Measurements from ENCODE around the gene GGA2.

Gene GGA2

GRCh38 chr16:23506606-23506994 lies 3.7 kb downstream of the GGA2 start:
- Histone ChIP-seq H3K36me3 (ENCODE audit: control insufficient read depth, insufficient read depth, low read length) (no peaks in the 10 kb centered on the region), H3K4me1 (ENCODE audit: control insufficient read depth, insufficient read depth, low read length) (peaks cover 2% of the 10 kb centered on the region), H3K27ac (ENCODE audit: low read depth, low read length) (no peak overlapping the region), H3K9ac (ENCODE audit: low read length) (no peak overlapping the region), H3K27me3 (ENCODE audit: control insufficient read depth, insufficient read depth, low read length) (no peaks in the 10 kb centered on the region), H3K4me3 (ENCODE audit: low read length) (no peak overlapping the region)

- H3K27me3 ChIP-seq (ENCODE audit: control insufficient read depth, insufficient read depth, low read length) = no peaks in the 10 kb centered on the region
- H3K36me3 ChIP-seq (ENCODE audit: control insufficient read depth, insufficient read depth, low read length) = no peaks in the 10 kb centered on the region
- H3K9ac ChIP-seq (ENCODE audit: low read length) = no peak overlapping the region
- no peak overlapping the region for H3K4me3 ChIP-seq (ENCODE audit: low read length)
- H3K4me1 ChIP-seq (ENCODE audit: control insufficient read depth, insufficient read depth, low read length) = peaks cover 2% of the 10 kb centered on the region
- no peak overlapping the region for H3K27ac ChIP-seq (ENCODE audit: low read depth, low read length)
These were observed 4.4 kb downstream of the GGA2 start for GRCh38 chr16:23505671-23506605.

GRCh38 chr16:23505180-23505665 lies 5.1 kb downstream of the GGA2 start:
- H3K27ac ChIP-seq (ENCODE audit: low read depth, low read length) = no peak overlapping the region
- H3K4me1 ChIP-seq (ENCODE audit: control insufficient read depth, insufficient read depth, low read length) = peaks cover 2% of the 10 kb centered on the region
- no peak overlapping the region for H3K4me3 ChIP-seq (ENCODE audit: low read length)
- no peak overlapping the region for H3K9ac ChIP-seq (ENCODE audit: low read length)
- no peaks in the 10 kb centered on the region for H3K36me3 ChIP-seq (ENCODE audit: control insufficient read depth, insufficient read depth, low read length)
- no peaks in the 10 kb centered on the region for H3K27me3 ChIP-seq (ENCODE audit: control insufficient read depth, insufficient read depth, low read length)

GRCh38 chr16:23504453-23505179 lies 5.7 kb downstream of the GGA2 start:
- Histone ChIP-seq H3K4me1 (ENCODE audit: control insufficient read depth, insufficient read depth, low read length) (peaks cover 2% of the 10 kb centered on the region), H3K36me3 (ENCODE audit: control insufficient read depth, insufficient read depth, low read length) (no peaks in the 10 kb centered on the region), H3K4me3 (ENCODE audit: low read length) (no peak overlapping the region), H3K9ac (ENCODE audit: low read length) (no peak overlapping the region), H3K27me3 (ENCODE audit: control insufficient read depth, insufficient read depth, low read length) (no peaks in the 10 kb centered on the region), H3K27ac (ENCODE audit: low read depth, low read length) (no peak overlapping the region)

- H3K27me3 ChIP-seq (ENCODE audit: control insufficient read depth, insufficient read depth, low read length) = no peaks in the 10 kb centered on the region
- H3K27ac ChIP-seq (ENCODE audit: low read depth, low read length) = no peak overlapping the region
- H3K4me3 ChIP-seq (ENCODE audit: low read length) = no peak overlapping the region
- H3K4me1 ChIP-seq (ENCODE audit: control insufficient read depth, insufficient read depth, low read length) = peaks cover 2% of the 10 kb centered on the region
- no peaks in the 10 kb centered on the region for H3K36me3 ChIP-seq (ENCODE audit: control insufficient read depth, insufficient read depth, low read length)
- H3K9ac ChIP-seq (ENCODE audit: low read length) = no peak overlapping the region
These were observed 6.2 kb downstream of the GGA2 start for GRCh38 chr16:23504076-23504452.

- peaks cover 2% of the 10 kb centered on the region for H3K4me1 ChIP-seq (ENCODE audit: control insufficient read depth, insufficient read depth, low read length)
These were observed 7.8 kb downstream of the GGA2 start for GRCh38 chr16:23502466-23502865.

GRCh38 chr16:23501291-23501690 lies 9.0 kb downstream of the GGA2 start:
- H3K9ac ChIP-seq (ENCODE audit: low read length) = no peak overlapping the region
- no peak overlapping the region for H3K27ac ChIP-seq (ENCODE audit: low read depth, low read length)

More at GRCh38 chr16:23502466-23502865, 7.8 kb downstream of the GGA2 start:
- H3K27me3 ChIP-seq (ENCODE audit: control insufficient read depth, insufficient read depth, low read length) = no peaks in the 10 kb centered on the region
- H3K27ac ChIP-seq (ENCODE audit: low read depth, low read length) = no peak overlapping the region
- H3K4me3 ChIP-seq (ENCODE audit: low read length) = no peak overlapping the region
- no peaks in the 10 kb centered on the region for H3K36me3 ChIP-seq (ENCODE audit: control insufficient read depth, insufficient read depth, low read length)
- H3K9ac ChIP-seq (ENCODE audit: low read length) = no peak overlapping the region

GRCh38 chr16:23500862-23501225 lies 9.4 kb downstream of the GGA2 start:
- no peaks in the 10 kb centered on the region for H3K36me3 ChIP-seq (ENCODE audit: control insufficient read depth, insufficient read depth, low read length)
- no peaks in the 10 kb centered on the region for H3K27me3 ChIP-seq (ENCODE audit: control insufficient read depth, insufficient read depth, low read length)
- H3K4me1 ChIP-seq (ENCODE audit: control insufficient read depth, insufficient read depth, low read length) = peaks cover 2% of the 10 kb centered on the region
- H3K4me3 ChIP-seq (ENCODE audit: low read length) = no peak overlapping the region
- no peak overlapping the region for H3K27ac ChIP-seq (ENCODE audit: low read depth, low read length)
- no peak overlapping the region for H3K9ac ChIP-seq (ENCODE audit: low read length)

More at GRCh38 chr16:23501291-23501690, 9.0 kb downstream of the GGA2 start:
- H3K36me3 ChIP-seq (ENCODE audit: control insufficient read depth, insufficient read depth, low read length) = no peaks in the 10 kb centered on the region
- H3K4me3 ChIP-seq (ENCODE audit: low read length) = no peak overlapping the region
- peaks cover 2% of the 10 kb centered on the region for H3K4me1 ChIP-seq (ENCODE audit: control insufficient read depth, insufficient read depth, low read length)
- H3K27me3 ChIP-seq (ENCODE audit: control insufficient read depth, insufficient read depth, low read length) = no peaks in the 10 kb centered on the region

- Histone ChIP-seq H3K4me1 (ENCODE audit: control insufficient read depth, insufficient read depth, low read length) (peaks cover 2% of the 10 kb centered on the region), H3K4me3 (ENCODE audit: low read length) (no peak overlapping the region), H3K27me3 (ENCODE audit: control insufficient read depth, insufficient read depth, low read length) (no peaks in the 10 kb centered on the region), H3K36me3 (ENCODE audit: control insufficient read depth, insufficient read depth, low read length) (no peaks in the 10 kb centered on the region), H3K27ac (ENCODE audit: low read depth, low read length) (no peak overlapping the region), H3K9ac (ENCODE audit: low read length) (no peak overlapping the region)
These were observed 10.0 kb downstream of the GGA2 start for GRCh38 chr16:23500212-23500861.

GRCh38 chr16:23499801-23500200 lies 10.5 kb downstream of the GGA2 start:
- H3K4me1 ChIP-seq (ENCODE audit: control insufficient read depth, insufficient read depth, low read length) = peaks cover 2% of the 10 kb centered on the region
- no peaks in the 10 kb centered on the region for H3K27me3 ChIP-seq (ENCODE audit: control insufficient read depth, insufficient read depth, low read length)
- no peak overlapping the region for H3K27ac ChIP-seq (ENCODE audit: low read depth, low read length)
- H3K9ac ChIP-seq (ENCODE audit: low read length) = no peak overlapping the region
- no peak overlapping the region for H3K4me3 ChIP-seq (ENCODE audit: low read length)
- no peaks in the 10 kb centered on the region for H3K36me3 ChIP-seq (ENCODE audit: control insufficient read depth, insufficient read depth, low read length)

- no peaks in the 10 kb centered on the region for H3K4me1 ChIP-seq (ENCODE audit: control insufficient read depth, insufficient read depth, low read length)
- H3K27me3 ChIP-seq (ENCODE audit: control insufficient read depth, insufficient read depth, low read length) = no peaks in the 10 kb centered on the region
- H3K9ac ChIP-seq (ENCODE audit: low read length) = no peak overlapping the region
- H3K36me3 ChIP-seq (ENCODE audit: control insufficient read depth, insufficient read depth, low read length) = peaks cover 5% of the 10 kb centered on the region
- H3K27ac ChIP-seq (ENCODE audit: low read depth, low read length) = no peak overlapping the region
- no peak overlapping the region for H3K4me3 ChIP-seq (ENCODE audit: low read length)
These were observed 11.4 kb downstream of the GGA2 start for GRCh38 chr16:23498863-23499262.

- H3K27me3 ChIP-seq (ENCODE audit: control insufficient read depth, insufficient read depth, low read length) = no peaks in the 10 kb centered on the region
- H3K4me3 ChIP-seq (ENCODE audit: low read length) = no peak overlapping the region
- no peak overlapping the region for H3K27ac ChIP-seq (ENCODE audit: low read depth, low read length)
- H3K9ac ChIP-seq (ENCODE audit: low read length) = no peak overlapping the region
- peaks cover 16% of the 10 kb centered on the region for H3K36me3 ChIP-seq (ENCODE audit: control insufficient read depth, insufficient read depth, low read length)
- no peaks in the 10 kb centered on the region for H3K4me1 ChIP-seq (ENCODE audit: control insufficient read depth, insufficient read depth, low read length)
These were observed 12.8 kb downstream of the GGA2 start for GRCh38 chr16:23497543-23497868.
